Loucy (cell line): ENCODE results near the gene C9.

Experiments
- H2AFZ ChIP-seq: fragments of 200-600 bp; sonication (generic); 2 replicates; pipeline ENCODE4 v1.6.0; 2016; ENCODE audit warnings: antibody characterized with exemption, mild to moderate bottlenecking, low read length, moderate library complexity
- H3F3A ChIP-seq: fragments of 200-600 bp; 2 replicates; pipeline ENCODE4 v1.6.0; 2016; ENCODE audit warnings: antibody characterized with exemption, low read depth, mild to moderate bottlenecking
- H3K27me3 ChIP-seq: fragments of 200-600 bp; sonication (generic); 2 replicates; pipeline ENCODE4 v1.6.1; 2014; ENCODE audit warnings: low read length, mild to moderate bottlenecking; ENCODE audit not compliant: insufficient read depth, poor library complexity, severe bottlenecking
- H3K36me3 ChIP-seq: fragments of 200-600 bp; sonication (generic); 2 replicates; pipeline ENCODE4 v1.6.1; 2016; ENCODE audit warnings: low read length; ENCODE audit not compliant: insufficient read depth
- H3K4me1 ChIP-seq: fragments of 200-600 bp; sonication (generic); 2 replicates; pipeline ENCODE4 v1.5.1; 2014; ENCODE audit warnings: low read length, mild to moderate bottlenecking; ENCODE audit not compliant: insufficient read depth, poor library complexity, severe bottlenecking
- H3K4me2 ChIP-seq: fragments of 200-600 bp; sonication (generic); 2 replicates; pipeline ENCODE4 v1.6.0; 2014; ENCODE audit warnings: antibody characterized with exemption, low read length, low read depth, mild to moderate bottlenecking; ENCODE audit not compliant: poor library complexity, severe bottlenecking
- H3K4me3 ChIP-seq: fragments of 200-600 bp; sonication (generic); 2 replicates; pipeline ENCODE4 v1.5.1; 2014; ENCODE audit warnings: low read length, mild to moderate bottlenecking, mixed read lengths; ENCODE audit not compliant: poor library complexity, severe bottlenecking
- H3K79me2 ChIP-seq: fragments of 200-600 bp; sonication (generic); 2 replicates; pipeline ENCODE4 v1.6.1; 2014; ENCODE audit warnings: low read length; ENCODE audit not compliant: insufficient read depth
- H3K9ac ChIP-seq: fragments of 200-600 bp; sonication (generic); 2 replicates; pipeline ENCODE4 v1.6.0; 2014; ENCODE audit warnings: mild to moderate bottlenecking, low read depth, low read length, moderate library complexity; ENCODE audit not compliant: poor library complexity, severe bottlenecking
- H3K9me2 ChIP-seq: fragments of 200-600 bp; sonication (generic); replicated peaks from 2 replicates; pipeline ENCODE4 v1.6.1; 2016; ENCODE audit warnings: low read depth, low read length, mixed read lengths
- H3K9me3 ChIP-seq: fragments of 200-600 bp; sonication (generic); 2 replicates; pipeline ENCODE4 v1.6.1; 2014; ENCODE audit warnings: mild to moderate bottlenecking, antibody characterized with exemption, low read length, low read depth; ENCODE audit not compliant: insufficient read depth
- H4K20me1 ChIP-seq: fragments of 200-600 bp; sonication (generic); 2 replicates; pipeline ENCODE4 v1.6.0; 2014; ENCODE audit warnings: antibody characterized with exemption, low read length, mild to moderate bottlenecking; ENCODE audit not compliant: insufficient read depth, poor library complexity, severe bottlenecking
- CTCF ChIP-seq: fragments of 200-600 bp; sonication (generic); conservative IDR thresholded peaks from 2 replicates; pipeline ENCODE4 v1.5.1; 2014; ENCODE audit warnings: mild to moderate bottlenecking, antibody characterized with exemption, low read length
- EZH2phosphoT487 ChIP-seq: fragments of 200-600 bp; IDR thresholded peaks from 2 replicates; pipeline ENCODE4 v1.6.1; 2018; ENCODE audit warnings: antibody characterized with exemption, mild to moderate bottlenecking, moderate library complexity, borderline replicate concordance

The C9 gene

GRCh38 chr5:39411985-39412384 is 47.7 kb upstream of the C9 start:
- H3K9me2 ChIP-seq: no peaks in the 10 kb centered on the region
- no peaks in the 10 kb centered on the region for H3F3A ChIP-seq
- H2AFZ ChIP-seq: no peak overlapping the region
- no peaks in the 10 kb centered on the region for H3K27me3 ChIP-seq
- no peak for TF ChIP-seq EZH2phosphoT487
- TF ChIP-seq CTCF: no peak
- H3K9ac ChIP-seq: no peak overlapping the region
- no peaks in the 10 kb centered on the region for H4K20me1 ChIP-seq
- H3K79me2 ChIP-seq: no peaks in the 10 kb centered on the region
- no peak overlapping the region for H3K4me3 ChIP-seq
- H3K4me1 ChIP-seq: no peaks in the 10 kb centered on the region
- no peaks in the 10 kb centered on the region for H3K9me3 ChIP-seq
- H3K4me2 ChIP-seq: no peak overlapping the region
- no peaks in the 10 kb centered on the region for H3K36me3 ChIP-seq

DNA sequence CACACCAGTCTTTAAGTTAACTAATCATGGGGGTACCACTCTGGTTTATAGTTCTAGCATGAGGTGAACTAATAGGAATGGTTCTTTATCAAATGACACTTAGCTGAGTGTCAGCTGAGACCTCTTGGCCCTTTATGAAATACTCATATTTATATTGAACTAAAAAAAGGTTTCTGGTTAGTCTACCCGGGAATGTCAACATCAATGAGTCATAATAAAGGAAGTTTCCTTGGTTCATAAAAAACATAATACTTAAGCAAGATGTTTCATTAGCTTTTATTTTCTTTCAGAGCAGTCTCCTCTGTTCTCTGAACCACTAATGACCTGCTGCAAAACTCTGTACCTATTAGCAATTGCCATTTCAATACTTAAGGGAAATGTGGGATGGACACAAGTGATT is 46.8 kb upstream of the C9 start:
- Histone ChIP-seq H3K4me3 (no peak overlapping the region), H3K4me1 (no peaks in the 10 kb centered on the region), H3F3A (no peaks in the 10 kb centered on the region), H3K27me3 (no peaks in the 10 kb centered on the region), H3K9ac (no peak overlapping the region), H4K20me1 (no peaks in the 10 kb centered on the region), H3K9me3 (no peaks in the 10 kb centered on the region), H3K9me2 (no peaks in the 10 kb centered on the region), H3K36me3 (no peaks in the 10 kb centered on the region), H3K4me2 (no peak overlapping the region), H2AFZ (no peak overlapping the region), H3K79me2 (no peaks in the 10 kb centered on the region)
- TF ChIP-seq EZH2phosphoT487 (no peak), CTCF (no peak)

DNA sequence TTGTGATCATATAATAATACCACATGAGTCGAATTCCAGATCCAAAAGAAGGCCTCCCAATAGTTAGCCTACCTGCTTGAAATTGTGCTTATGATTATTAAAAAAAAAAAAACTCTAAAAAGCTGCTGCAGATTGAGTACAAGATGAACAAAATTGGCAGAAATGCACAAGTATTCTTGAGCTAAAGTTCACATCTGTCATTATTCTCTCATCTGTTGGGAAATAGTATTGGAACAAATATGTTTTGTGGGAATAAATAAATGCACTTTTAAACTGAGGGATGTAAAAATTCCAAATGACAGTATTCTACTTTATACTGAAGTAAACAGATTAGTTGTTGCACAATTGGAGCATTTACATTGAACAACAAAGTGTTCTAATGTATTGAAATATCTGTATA is 44.7 kb upstream of the C9 start:
- H4K20me1 ChIP-seq: no peaks in the 10 kb centered on the region
- H3K79me2 ChIP-seq: no peaks in the 10 kb centered on the region
- H3K36me3 ChIP-seq: no peaks in the 10 kb centered on the region
- no peaks in the 10 kb centered on the region for H3K4me1 ChIP-seq
- H3K4me3 ChIP-seq: no peak overlapping the region
- TF ChIP-seq EZH2phosphoT487 (no peak), CTCF (no peak)
- no peak overlapping the region for H3K9ac ChIP-seq
- H2AFZ ChIP-seq: no peak overlapping the region
- H3K4me2 ChIP-seq: no peak overlapping the region
- H3K9me2 ChIP-seq: no peaks in the 10 kb centered on the region
- no peaks in the 10 kb centered on the region for H3K27me3 ChIP-seq
- no peaks in the 10 kb centered on the region for H3K9me3 ChIP-seq
- no peaks in the 10 kb centered on the region for H3F3A ChIP-seq
